Tibial artery (tissue), 4 donors: ENCODE results near the gene TLE1.
A peak's percentile ranks its signal among the peaks of the same experiment; 100 is the strongest.

Source experiments
- DNase-seq, 2 donors: peaks; one replicate each; pipeline ENCODE4 v3.0.0-alpha.2; 2019
- H3K27ac ChIP-seq, 2 donors: fragments of 200-600 bp; sonication (generic) in 1 of 2; 1 replicate in 1 of 2; 2 replicates in 1 of 2; pipeline ENCODE4 v1.5.1; 2018 to 2019; ENCODE audit warnings: mild to moderate bottlenecking in 1 of 2
- H3K27me3 ChIP-seq, 2 donors: fragments of 200-600 bp; sonication (generic) in 1 of 2; one replicate each; pipeline versions ENCODE4 v1.5.1 to v1.6.0; 2016 to 2019
- H3K36me3 ChIP-seq, 3 donors: fragments of 200-600 bp; sonication (generic) in 2 of 3; one replicate each; pipeline ENCODE4 v1.5.1; 2016 to 2019; ENCODE audit warnings: mild to moderate bottlenecking in 2 of 3
- H3K4me1 ChIP-seq, 4 donors: fragments of 200-600 bp; sonication (generic) in 2 of 4; 1 replicate in 3 of 4; 2 replicates in 1 of 4; pipeline ENCODE4 v1.5.1; 2016 to 2019
- H3K4me3 ChIP-seq, 2 donors: fragments of 200-600 bp; sonication (generic) in 1 of 2; 1 replicate in 1 of 2; 2 replicates in 1 of 2; pipeline ENCODE4 v1.5.1; 2018 to 2019; ENCODE audit warnings: mild to moderate bottlenecking in 2 of 2
- H3K9me3 ChIP-seq, 3 donors: fragments of 200-600 bp; sonication (generic) in 1 of 3; one replicate each; pipeline ENCODE4 v1.5.1; 2016 to 2019
- intact Hi-C: fragments of 100-400 bp; cut with DNase I; formaldehyde crosslinking; loops from one replicate; pipeline ENCODE4 v1.15.0; 2023; ENCODE audit warnings: low total_unique reads
- TF ChIP-seq, protein P1 (sequence below), 2 experiments: fragments of 200-600 bp in 1 of 2; fragments of 450-650 bp in 1 of 2; IDR thresholded peaks; one replicate each; pipeline ENCODE4 v1.5.1; 2017 to 2019; ENCODE audit warnings: antibody characterized with exemption in 2 of 2, mild to moderate bottlenecking in 1 of 2, moderate library complexity in 1 of 2

TLE1 gene

DNA sequence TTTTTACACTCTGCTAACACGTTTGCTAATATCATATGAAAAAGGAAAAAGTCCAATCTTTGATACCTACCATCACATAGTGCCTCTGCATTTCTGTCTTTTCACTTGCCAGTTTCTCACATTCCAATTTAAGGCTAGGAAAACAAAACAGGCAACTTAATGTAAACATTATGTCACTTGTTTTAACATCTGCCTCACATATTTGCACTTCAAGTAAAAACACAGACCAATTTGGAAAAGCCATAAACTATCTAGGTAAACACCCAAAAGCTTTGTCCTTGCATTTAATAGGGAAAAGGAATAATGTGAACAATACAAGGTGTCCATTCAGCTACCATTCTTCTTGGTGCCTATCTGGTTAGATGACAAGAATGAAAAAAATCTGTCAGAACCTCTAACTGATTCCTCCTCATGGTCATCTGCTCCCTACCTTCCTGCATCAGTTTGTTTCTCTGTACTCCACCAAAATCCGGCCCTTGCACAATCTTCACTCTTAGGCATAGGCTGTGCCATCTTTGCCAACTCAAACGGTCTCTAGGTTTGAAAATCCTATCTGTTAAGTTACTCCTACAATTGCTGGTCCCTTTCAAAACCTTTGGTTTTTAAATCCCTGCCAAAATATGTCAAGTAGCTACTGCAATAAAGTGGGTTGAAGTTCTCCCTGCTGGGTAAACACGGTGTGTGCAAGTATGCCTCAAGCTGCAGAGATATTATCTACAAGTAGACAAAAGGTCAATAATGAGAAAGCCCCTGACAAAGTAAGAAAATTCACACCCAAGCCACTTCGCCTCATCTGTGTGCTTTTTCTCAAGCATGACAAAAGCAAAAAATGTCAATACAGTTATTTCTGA, 3.4 kb downstream of the TLE1 start:
- Histone ChIP-seq H3K36me3 (peaks cover 0 to 15% (median 8%) of the 10 kb centered on the region in 3 donors), H3K27ac (no peak overlapping the region), H3K9me3 (no peaks in the 10 kb centered on the region), H3K4me1 (peaks cover 0 to 52% (median 32%) of the 10 kb centered on the region in 4 donors), H3K27me3 (no peaks in the 10 kb centered on the region), H3K4me3 (peak overlapping the region; percentile 77 to 95)
- no peak for DNase-seq
- TF ChIP-seq, protein P1, sequence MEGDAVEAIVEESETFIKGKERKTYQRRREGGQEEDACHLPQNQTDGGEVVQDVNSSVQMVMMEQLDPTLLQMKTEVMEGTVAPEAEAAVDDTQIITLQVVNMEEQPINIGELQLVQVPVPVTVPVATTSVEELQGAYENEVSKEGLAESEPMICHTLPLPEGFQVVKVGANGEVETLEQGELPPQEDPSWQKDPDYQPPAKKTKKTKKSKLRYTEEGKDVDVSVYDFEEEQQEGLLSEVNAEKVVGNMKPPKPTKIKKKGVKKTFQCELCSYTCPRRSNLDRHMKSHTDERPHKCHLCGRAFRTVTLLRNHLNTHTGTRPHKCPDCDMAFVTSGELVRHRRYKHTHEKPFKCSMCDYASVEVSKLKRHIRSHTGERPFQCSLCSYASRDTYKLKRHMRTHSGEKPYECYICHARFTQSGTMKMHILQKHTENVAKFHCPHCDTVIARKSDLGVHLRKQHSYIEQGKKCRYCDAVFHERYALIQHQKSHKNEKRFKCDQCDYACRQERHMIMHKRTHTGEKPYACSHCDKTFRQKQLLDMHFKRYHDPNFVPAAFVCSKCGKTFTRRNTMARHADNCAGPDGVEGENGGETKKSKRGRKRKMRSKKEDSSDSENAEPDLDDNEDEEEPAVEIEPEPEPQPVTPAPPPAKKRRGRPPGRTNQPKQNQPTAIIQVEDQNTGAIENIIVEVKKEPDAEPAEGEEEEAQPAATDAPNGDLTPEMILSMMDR (IDR thresholded peaks at IDR 0.05): no peak
- intact Hi-C loops: loop anchor here (2.0 to 5.0 kb wide), 3 partner anchors 74 to 163 kb away; no protein-coding TSS in a partner anchor

DNA sequence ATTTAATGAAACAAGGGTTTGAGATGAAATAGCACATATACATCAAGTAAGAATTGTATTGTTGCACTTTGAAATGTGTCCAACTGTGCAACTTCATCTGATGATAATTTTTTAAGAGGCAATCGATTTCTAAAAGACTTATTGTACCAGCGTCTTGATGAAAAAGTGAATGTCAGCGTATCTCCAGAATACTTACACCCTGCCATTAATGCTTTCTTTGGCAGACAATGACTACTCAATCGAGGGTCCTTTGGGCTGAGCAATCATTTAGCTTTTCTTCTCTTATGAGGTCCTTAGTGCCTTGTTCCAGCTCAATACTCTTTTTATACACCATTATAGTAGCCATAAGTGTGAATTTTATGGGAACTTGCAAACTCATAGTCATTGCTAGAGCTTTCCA, 4.7 kb downstream of the TLE1 start:
- no peak for DNase-seq

DNA sequence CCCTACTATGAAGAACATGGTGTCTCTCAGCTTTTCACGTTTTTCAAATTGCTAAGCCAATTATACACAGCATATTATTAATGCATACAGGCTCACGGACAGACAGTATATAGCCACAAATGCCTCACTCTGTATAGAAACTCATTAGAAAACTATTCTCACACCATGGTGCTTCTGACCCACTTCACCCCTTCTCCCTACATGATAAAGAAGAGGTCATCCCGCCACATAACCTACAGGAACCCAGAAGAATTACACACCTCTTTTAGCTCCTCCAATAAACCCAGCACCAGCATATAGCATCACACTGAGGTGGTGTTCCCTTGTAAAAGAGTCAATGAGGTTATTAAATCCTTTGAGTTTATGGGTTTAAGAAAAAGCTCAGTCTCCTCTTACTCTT, 5.6 kb downstream of the TLE1 start:
- Histone ChIP-seq H3K4me3 (no peak overlapping the region), H3K27ac (no peak overlapping the region), H3K27me3 (no peaks in the 10 kb centered on the region), H3K36me3 (peaks cover 0 to 21% (median 10%) of the 10 kb centered on the region in 3 donors), H3K9me3 (no peaks in the 10 kb centered on the region), H3K4me1 (peaks cover 0 to 48% (median 28%) of the 10 kb centered on the region in 4 donors)
- intact Hi-C loops: no loop called here
- TF ChIP-seq, protein P1 (IDR thresholded peaks at IDR 0.05): no peak
- no peak for DNase-seq

More for the DNA sequence above, 4.7 kb downstream of the TLE1 start:
- intact Hi-C loops: loop anchor here (5.0 kb wide), 2 partner anchors 72 to 158 kb away; no protein-coding TSS in a partner anchor
- Histone ChIP-seq H3K27ac (no peak overlapping the region), H3K4me3 (no peak overlapping the region), H3K36me3 (peaks cover 0 to 15% (median 10%) of the 10 kb centered on the region in 3 donors), H3K4me1 (peaks cover 0 to 48% (median 28%) of the 10 kb centered on the region in 4 donors), H3K9me3 (no peaks in the 10 kb centered on the region), H3K27me3 (no peaks in the 10 kb centered on the region)
- TF ChIP-seq, protein P1 (IDR thresholded peaks at IDR 0.05): no peak

DNA sequence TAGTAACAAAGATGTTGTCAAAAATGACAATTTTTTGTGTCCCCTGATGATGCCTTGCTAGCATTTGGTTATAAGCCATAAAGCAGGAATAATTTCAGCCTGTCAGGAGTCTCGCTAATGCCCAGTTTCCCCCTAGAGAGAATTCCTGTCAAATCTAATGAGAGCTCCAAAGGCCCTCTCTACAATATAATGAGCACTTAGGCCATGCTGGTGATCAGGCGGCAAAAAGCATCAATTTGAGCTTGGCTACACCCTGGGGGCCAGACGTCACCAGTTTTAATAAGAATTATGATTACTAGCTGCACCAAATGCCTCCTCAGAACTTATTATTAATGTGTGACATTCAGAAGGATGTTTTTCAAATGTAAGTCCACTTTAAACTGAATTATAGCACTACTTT, 6.1 kb downstream of the TLE1 start:
- DNase-seq: no peak
- Histone ChIP-seq H3K4me3 (peak overlapping the region in 1 of 2 donors; percentile 12), H3K27ac (no peak overlapping the region), H3K4me1 (peaks cover 0 to 48% (median 28%) of the 10 kb centered on the region in 4 donors), H3K9me3 (no peaks in the 10 kb centered on the region), H3K36me3 (peaks cover 0 to 25% (median 14%) of the 10 kb centered on the region in 3 donors), H3K27me3 (no peaks in the 10 kb centered on the region)
- intact Hi-C loops: no loop called here
- TF ChIP-seq, protein P1 (IDR thresholded peaks at IDR 0.05): no peak

DNA sequence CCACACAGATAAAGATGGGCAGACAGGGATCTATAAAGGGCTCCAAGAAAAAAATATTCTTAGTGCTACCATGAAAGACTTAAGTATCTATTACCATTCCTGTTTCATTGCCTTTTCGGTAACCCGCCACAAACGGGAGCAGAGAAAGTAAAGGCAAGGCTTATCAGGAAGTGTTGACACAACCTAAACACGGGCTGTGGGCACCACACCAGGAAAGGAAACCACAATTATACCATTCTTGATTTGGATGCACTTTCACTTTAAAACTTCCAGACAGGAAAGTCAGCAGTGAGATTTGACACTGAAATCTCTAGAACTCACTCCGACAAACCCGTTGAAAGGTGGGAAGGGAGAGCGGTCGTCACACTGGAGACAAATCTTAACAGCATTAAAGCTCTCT, 6.5 kb downstream of the TLE1 start:
- Histone ChIP-seq H3K9me3 (no peaks in the 10 kb centered on the region), H3K4me3 (peak overlapping the region in 1 of 2 donors; percentile 12), H3K27me3 (no peaks in the 10 kb centered on the region), H3K36me3 (peaks cover 0 to 25% (median 16%) of the 10 kb centered on the region in 3 donors), H3K27ac (no peak overlapping the region), H3K4me1 (peaks cover 0 to 48% (median 28%) of the 10 kb centered on the region in 4 donors)
- intact Hi-C loops: no loop called here
- no peak for DNase-seq
- TF ChIP-seq, protein P1 (IDR thresholded peaks at IDR 0.05): no peak
